GM12873 (cell line): ENCODE data around the gene DDX55.

ENCODE experiments used
- TF ChIP-seq, protein P1 (sequence below): IDR thresholded peaks from 2 replicates; pipeline ENCODE4 v1.5.1; 2012; ENCODE audit warnings: low read depth, mild to moderate bottlenecking, moderate library complexity, low read length, control low read depth; ENCODE audit not compliant: insufficient read depth; ENCODE audit errors: missing control alignments

The DDX55 gene

DNA sequence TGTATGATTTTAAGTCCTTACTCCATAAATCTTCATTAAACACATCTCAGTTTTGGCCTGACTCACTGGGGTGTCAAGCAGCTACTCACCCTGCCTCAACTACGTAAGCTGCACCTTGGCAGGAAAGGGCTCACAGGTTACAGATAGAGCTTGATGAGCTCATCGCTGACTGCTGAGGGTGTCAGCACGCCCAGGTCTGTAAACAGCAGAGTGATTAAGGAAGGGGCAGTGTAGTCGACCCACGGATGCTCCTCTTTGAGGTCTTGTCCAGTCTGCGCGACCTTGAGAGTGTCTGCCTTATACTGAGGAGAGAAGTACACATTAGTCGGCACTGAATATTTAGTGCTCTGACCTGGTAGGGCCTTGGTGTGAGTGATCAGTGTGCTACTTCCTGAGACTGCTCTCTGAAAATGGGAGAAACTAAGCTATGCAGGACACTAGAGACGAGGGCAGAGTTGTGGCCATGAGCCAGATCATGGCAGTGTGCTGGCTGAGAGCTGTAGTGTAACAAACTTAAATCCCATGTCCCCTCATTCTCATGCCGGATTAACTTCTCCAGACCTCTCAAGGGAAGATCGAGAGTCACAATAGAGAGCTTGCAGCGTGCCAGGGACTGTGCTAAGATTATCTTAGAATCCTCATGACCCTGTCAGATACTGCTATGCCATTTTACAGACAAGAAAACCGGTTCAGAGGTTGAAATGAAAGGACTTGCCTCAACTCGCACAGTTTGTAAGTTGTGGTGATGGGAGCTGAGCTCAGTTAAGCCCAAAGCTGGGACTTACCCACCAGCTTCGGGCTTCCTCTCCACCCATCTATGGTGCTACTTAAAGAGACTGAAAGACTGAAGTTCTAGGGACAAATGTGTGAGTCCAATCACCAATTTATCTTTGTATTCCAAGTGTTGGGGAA is 20.0 kb downstream of the DDX55 start:
- TF ChIP-seq, protein P1, sequence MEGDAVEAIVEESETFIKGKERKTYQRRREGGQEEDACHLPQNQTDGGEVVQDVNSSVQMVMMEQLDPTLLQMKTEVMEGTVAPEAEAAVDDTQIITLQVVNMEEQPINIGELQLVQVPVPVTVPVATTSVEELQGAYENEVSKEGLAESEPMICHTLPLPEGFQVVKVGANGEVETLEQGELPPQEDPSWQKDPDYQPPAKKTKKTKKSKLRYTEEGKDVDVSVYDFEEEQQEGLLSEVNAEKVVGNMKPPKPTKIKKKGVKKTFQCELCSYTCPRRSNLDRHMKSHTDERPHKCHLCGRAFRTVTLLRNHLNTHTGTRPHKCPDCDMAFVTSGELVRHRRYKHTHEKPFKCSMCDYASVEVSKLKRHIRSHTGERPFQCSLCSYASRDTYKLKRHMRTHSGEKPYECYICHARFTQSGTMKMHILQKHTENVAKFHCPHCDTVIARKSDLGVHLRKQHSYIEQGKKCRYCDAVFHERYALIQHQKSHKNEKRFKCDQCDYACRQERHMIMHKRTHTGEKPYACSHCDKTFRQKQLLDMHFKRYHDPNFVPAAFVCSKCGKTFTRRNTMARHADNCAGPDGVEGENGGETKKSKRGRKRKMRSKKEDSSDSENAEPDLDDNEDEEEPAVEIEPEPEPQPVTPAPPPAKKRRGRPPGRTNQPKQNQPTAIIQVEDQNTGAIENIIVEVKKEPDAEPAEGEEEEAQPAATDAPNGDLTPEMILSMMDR, result no peak

DNA sequence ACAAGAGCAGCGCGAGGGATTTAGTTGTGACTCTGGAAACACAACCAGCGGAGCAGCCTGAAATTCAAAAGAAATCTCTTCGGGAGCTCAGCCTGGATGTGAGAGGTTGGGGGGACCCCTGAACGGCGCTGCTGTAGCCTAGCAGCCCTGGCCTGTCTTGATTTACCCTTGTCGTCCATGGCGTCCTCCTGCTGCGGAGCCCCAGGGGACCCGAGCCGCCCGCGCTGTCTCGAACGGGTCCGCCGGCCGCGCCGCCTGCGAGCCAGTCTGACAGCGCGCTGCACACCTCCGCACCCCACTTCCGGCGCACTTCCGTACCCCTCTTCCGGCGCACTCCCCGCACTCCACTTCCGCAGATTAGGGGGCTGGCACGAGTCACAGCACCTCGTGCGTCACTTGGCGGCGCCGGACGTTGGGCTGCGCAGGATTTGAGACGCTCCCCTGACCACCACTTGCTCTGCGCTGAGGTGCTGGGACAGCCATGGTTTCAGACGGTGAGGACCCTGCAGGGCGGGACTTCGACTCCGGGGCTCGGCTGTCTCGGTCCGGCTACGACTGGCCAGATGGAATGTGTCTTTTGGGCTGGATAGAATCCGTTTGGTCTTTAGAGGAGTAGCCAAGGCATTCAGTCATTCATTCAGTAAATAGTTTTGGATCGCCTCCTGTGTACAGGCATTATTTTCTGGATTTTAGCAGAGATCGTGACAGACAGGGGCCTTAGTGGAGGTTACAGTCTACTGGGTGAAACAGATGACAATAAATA is 31.7 kb downstream of the DDX55 start, which contains the start of the genes EIF2B1 and GTF2H3:
Gene EIF2B1, minus strand, starts transcription at position 308 of the 763 bp plus-strand sequence. Its CDS starts 129 bp downstream, at position 179.
Gene GTF2H3, plus strand, starts transcription at position 451 of the 763 bp plus-strand sequence. Its CDS starts 31 bp downstream, at position 482.
- TF ChIP-seq, protein P1, result no peak

DNA sequence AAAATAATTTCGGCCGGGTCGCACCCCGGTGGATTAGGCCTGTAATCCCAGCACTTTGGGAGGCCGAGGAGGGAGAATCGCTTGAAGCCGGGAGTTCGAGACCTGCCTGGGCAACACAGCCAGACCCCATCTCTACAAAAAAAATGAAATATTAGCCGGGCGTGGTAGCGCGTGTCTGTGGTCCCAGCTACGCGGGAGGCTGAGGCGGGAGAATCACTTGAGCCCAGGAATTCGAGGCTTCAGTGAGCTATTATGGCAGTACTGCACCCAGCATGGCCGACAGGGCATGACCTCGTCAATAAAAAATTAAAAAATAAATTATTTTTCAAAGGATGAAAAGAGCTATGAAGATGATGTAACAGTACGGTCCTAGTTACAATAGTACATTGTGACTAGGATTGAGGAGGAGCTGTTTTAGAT is 32.3 kb downstream of the DDX55 start:
- TF ChIP-seq, protein P1, result no peak

DNA sequence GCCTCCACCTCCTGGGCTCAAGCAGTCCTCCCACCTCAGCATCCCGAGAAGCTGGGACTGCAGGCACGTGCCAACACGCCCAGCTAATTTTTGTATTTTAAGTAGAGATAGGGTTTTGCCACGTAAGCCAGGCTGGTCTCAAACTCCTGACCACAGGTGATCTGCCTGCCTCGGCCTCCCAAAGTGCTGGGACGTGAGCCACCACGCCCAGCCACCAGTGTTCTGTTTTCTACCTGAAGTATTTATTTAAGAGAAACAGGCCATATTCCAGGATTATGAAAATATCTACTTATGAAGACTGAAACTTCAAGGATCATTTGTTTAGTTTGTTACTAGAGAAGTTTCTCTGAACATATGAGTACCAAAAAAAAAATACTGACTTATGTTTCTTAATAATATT is 42.0 kb downstream of the DDX55 start:
- TF ChIP-seq, protein P1, result no peak

DNA sequence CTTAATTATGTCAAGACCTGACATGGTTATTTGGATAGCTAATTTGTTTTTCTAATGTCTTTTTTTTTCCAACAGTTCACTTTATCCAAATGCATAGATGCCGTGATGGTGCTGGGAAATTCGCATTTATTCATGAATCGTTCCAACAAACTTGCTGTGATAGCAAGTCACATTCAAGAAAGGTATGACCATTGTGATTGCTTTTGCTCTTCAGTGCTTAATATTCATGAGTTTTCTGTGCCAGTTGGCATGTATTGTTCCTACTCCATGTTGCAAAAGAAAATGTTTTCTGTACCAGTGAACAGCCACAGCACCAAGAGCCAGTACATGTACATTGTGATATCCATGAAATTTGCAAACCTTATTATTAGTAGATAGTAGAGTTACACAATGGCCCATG is 43.5 kb downstream of the DDX55 start:
- TF ChIP-seq, protein P1, result no peak

DNA sequence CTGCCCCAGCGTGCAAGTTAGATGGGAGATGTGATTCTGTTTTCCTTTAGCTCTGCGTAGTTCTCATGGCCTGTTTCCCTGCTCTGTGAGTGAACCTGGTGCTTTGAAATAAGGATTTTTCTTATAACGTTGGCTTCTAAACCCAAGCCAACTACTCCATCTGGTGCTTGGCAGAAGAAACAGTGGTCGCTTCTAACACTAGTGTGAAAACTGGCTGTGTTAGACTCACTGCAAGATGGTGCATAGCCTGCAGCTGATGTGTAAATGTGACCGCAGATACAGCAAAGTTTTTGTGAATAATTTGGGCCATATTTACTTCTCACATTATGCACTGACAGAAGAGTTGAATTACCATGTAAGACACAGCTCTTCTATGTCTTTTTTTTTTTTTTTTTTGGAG is 44.0 kb downstream of the DDX55 start:
- TF ChIP-seq, protein P1, result no peak

DNA sequence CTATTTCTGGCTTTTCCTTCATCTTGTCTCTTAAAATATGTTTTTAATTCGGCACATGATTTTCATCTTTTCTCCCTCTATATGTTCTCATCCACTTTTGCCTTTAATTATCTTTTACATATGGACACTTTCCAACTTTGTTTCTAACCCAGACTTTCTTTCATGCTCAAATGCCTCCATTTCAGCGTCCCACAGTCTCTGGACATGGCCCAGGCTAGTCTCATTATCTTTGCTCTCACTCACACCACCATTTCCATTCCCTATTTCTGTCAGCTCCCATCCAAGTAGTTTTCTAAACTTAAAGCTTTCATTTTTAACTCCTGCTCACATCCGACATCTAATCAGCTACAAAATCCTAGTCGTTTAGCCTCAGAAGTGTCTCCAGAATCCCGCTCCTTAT is 46.5 kb downstream of the DDX55 start:
- TF ChIP-seq, protein P1, result no peak
